PFSK-1 (cell line): ENCODE data around the gene MFSD2B.

ENCODE experiments used
- FOXP2 ChIP-seq: optimal IDR thresholded peaks from 2 replicates; pipeline ENCODE3; 2011; ENCODE audit warnings: borderline replicate concordance, control low read depth, inconsistent platforms; ENCODE audit not compliant: insufficient read depth; ENCODE audit errors: extremely low read length, extremely low read depth
- POLR2AphosphoS5 ChIP-seq: IDR thresholded peaks from 2 replicates; pipeline ENCODE4 v1.6.1; 2012; ENCODE audit warnings: low read depth, mild to moderate bottlenecking, control low read depth, low read length, moderate library complexity
- REST ChIP-seq, 2 experiments: IDR thresholded peaks; 2 replicates each; pipeline versions ENCODE4 v1.6.1 to v1.8.0; 2011 to 2012; ENCODE audit warnings: low read depth in 2 of 2, low read length in 2 of 2, control low read depth in 1 of 2, inconsistent platforms in 1 of 2, mild to moderate bottlenecking in 1 of 2, moderate library complexity in 1 of 2; ENCODE audit not compliant: insufficient read depth in 1 of 2
- SIN3A ChIP-seq: IDR thresholded peaks from 2 replicates; pipeline ENCODE4 v1.6.1; 2012; ENCODE audit warnings: mild to moderate bottlenecking, low read length, moderate library complexity, borderline replicate concordance; ENCODE audit not compliant: insufficient read depth
- TAF1 ChIP-seq: IDR thresholded peaks from 2 replicates; pipeline ENCODE4 v1.6.1; 2012; ENCODE audit warnings: low read length, control low read depth, borderline replicate concordance; ENCODE audit not compliant: insufficient read depth

- TF ChIP-seq TAF1: no peak
- no peak for TF ChIP-seq POLR2AphosphoS5
- no peak for TF ChIP-seq SIN3A
- no peak for TF ChIP-seq REST (IDR thresholded peaks at IDR 0.05; ENCODE audit: insufficient read depth in 1 of 2, low read depth in 2 of 2, low read length in 2 of 2)
- TF ChIP-seq FOXP2: no peak
These were observed 33.0 kb upstream of the MFSD2B start for GRCh38 chr2:23976883-23977282.
